HG02981 (cell line): ENCODE results near the gene TNFAIP8.
A peak's percentile ranks its signal among the peaks of the same experiment; 100 is the strongest.

Experiments used
- ATAC-seq: cut with Tn5 transposase; IDR thresholded peaks from one replicate; pipeline ENCODE4 v1.9.1; 2021; ENCODE audit warnings: mild to moderate bottlenecking, moderate library complexity; ENCODE audit not compliant: unreplicated experiment

The TNFAIP8 gene

DNA sequence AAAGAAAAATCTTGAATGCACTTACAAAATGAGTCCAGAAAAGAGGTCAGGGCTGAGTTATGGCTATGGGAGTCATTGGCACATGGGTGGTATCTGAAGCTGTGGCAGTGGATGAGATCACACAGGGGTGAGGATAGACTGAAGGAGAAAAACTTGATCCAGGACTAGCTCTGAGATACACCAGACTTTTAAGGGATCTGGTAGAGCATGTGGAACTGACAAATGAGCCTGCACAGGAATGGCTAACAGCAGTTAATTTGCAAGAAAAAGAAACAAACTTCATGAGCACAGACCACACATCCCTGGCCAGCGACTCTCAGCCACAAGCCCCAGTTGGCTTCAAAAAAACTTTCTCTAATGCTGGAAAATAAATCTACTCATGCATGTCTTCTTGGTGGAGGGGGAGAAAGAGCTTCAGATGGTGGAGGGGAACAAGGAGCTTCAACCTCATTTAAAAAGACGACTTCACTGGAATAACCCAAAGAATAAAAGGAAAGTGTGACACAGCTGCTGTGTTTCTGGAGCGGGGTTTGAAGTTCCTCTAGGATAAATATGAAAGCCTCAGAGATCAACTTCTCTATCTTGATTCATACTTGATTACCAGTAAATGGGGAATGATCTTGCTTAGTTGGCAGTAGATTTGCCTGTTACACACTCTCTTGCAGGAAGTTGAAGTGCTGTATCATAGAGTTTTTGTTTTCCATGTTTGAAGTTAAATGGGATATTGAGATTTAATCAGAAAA is 33.6 kb downstream of the TNFAIP8 start:
- ATAC-seq = no peak

DNA sequence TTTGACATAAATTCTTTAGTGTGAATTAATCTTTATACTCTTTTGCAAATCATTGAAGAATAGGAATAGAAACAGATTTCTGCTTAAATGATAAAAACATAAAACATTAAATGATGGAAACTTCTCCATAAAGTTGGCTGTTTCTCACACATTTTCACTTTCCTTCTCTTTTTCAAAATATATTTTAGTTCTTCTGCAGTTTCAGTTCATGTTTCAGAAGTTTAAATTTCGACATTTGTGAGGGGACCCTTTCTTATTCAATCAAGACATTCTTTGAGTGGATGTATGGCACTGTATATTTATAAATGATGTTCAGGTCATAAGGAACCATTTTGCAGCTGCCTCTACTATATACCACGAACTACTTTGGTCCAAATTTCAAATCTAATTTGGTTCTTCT is 34.6 kb downstream of the TNFAIP8 start:
- ATAC-seq = no peak

DNA sequence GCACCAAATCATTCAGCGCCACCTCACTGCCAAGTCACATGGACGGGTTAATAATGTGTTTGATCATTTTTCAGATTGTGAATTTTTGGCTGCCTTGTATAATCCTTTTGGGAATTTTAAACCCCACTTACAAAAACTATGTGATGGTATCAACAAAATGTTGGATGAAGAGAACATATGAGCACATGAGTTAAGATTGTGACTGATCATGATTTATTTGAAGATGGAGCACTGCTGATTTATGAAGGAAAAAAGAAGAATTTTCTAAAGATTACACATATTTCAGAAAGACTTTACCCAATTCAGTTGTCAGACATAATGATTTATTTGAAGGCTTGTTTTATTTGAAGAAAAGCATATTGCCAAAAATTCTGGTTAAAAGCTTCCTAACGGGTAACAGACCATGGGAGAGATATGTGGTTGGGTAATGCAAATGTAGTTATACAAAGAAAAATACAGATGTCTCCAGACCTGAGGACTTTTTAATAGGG is 37.4 kb downstream of the TNFAIP8 start:
- no peak for ATAC-seq

DNA sequence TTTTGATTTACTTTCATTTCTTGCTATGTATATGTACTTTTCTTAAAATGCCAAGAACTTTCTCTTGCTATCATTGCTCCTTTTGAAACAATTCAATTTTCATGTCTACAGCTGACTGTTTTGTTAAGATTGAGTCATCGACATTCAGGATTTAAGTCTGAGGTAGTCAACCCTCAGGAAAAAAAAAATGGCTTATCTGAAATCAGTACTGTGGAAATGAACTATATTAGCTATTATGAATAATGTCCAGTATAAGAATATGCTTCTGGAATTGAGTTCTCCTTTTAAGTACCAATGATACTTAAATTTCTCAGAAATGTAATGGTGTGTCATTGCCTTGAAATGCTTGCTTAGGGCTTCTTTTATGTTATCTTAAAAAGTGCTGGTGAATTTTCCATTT is 37.9 kb downstream of the TNFAIP8 start:
- no peak for ATAC-seq

DNA sequence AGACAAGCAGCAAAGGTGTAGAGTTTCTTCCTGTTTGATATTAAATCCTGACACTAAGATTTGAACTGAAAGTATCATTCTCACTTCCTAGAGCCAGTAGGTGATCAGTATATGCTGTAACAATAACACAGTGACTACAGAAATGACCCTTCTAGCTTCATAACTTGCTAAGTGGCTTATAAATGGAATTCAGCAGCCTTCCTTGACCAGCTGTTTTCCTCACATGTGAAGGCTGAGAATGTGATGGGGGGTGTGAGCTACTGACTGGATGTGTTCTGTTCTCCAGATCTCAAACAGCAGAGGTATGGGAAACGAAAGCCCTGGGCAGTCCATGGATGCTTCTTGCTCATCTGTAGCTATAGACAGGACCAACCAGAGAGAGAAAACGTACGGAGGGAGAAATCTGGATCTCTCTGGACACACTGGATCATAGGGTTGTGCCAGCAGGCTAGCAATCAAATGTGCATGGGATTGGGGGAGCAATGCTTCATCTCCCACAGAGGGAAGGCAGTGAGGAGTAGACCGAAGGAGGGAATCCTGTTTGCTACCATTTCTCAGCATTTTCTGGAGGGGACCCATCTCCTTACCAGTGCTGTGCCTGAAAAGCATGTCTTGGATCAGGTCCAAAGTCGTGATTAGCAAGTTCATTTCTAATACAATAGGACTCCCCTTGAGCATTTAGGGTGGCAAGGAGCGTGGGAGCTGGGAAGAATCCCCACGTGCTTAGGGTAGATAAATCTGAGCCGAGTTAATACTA is 39.4 kb downstream of the TNFAIP8 start:
- peak; percentile 60 for ATAC-seq

DNA sequence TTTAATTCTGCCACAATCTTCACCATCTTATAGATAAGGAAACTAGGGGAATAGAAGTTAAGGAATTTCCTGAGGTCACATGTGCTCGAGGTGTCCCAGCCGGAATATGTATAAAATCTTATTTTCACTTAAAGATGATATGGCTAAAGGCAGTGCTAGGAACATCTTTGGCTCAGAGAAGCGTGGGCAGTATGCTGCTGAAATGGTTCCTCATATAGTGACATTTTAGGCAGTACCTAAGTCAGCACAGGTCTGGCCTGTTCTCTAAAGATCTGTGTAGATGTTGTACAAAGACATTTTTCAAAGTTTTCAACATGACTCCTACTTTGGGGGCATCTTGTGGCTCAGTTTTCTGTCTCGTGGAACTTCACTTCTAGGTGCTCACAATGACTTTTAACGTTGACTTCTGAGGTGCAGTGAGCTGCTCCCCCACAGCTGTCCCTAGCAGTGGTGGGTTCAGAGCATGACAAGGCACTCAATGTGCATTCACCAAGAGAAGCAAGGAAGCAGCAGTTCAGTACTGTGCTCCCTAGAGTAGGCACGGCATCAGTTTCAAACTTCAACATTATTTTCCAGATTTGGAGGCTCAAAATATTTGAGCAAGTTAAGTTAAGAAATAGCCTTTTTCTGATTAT is 40.3 kb downstream of the TNFAIP8 start:
- ATAC-seq = no peak

DNA sequence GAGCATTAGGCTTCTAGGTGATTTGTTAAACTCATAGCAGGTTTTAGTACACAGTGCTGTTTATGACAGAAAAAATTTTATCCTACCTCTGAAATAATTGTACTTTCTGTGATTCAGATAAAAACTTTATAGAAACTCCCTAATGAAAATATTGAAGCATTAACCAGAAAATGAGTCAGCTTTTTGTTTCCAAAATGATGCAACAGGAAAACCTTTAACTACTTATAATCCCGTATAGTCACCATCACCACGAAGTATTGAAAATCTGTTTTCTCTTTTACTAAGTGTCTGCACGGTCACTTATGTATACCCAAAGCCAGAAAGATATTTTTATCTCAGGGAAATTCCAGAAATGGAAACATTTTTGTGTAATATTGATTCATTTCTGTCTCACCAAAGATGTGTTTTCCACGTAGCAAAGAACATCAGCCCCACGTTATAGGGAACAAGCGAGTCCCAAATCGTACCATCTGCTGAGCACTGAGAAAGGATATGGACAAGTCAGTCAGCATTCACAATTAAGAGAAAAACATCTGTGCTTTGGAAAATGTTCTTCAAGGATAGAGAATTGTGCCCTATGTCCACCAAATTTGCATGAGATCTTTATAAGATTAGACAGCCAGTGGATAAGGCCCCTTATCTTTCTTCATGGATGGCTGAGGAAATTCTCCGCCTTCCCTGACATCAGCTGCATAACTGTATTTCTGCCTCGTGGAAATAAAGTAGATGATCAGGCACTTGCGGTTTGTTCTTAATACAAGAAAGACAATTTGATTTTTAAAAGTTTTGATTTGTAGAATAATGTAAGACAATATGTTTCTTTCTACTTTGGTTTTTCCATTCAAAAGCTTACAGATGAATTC is 41.9 kb downstream of the TNFAIP8 start:
- peak; percentile 49 for ATAC-seq

DNA sequence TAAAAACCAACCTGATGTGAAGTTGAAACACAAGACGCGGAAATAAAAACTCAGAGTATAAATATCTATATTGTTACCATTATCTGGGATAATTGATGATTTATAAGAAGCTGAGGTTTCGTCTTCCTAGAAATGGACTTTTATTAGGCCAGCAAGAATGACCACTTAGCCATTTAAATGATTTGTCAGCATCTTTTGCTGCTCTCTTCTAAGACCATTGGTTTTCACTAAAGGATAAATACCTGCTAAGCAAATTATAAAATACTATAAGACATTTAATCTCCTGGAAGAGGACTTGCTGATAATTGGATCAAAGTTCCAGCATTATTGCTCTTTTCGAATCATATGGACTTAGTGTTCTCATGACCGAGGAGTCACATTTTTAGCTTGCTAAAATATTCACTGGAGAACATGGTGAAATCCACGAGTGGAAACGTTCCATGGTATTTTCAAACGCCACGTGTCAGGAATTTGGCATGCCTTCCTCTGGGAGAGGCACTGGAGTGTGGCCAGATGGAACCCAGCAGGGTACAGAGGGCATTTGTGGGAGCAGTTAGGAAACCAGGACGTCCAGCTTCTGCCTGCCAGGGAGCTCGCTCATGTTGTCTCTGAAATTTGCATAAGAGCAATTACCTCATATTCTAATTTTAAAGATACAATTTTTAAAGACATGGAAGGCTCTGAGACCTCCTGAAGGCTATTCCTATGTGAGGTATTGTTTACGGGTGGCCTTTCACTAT is 43.1 kb downstream of the TNFAIP8 start:
- ATAC-seq = no peak

DNA sequence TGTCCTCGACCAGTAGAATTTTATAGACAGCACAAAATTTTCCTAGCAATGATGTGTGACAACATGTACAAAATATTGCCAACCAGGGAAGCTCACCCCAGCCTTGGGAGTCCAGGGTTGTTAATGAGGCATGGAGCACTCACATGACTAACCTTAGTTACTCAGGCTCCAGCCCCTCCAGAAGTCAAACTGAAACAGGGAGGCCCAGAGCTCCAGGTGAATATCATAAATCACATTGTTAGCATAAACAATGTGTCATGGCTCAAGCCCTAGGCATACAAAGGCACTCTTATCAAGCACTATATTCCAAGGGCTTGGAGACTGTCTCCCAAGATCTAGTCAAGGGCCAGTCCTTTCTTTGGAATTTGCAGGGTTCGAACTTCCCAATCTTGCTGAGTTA is 44.4 kb downstream of the TNFAIP8 start:
- no peak for ATAC-seq

DNA sequence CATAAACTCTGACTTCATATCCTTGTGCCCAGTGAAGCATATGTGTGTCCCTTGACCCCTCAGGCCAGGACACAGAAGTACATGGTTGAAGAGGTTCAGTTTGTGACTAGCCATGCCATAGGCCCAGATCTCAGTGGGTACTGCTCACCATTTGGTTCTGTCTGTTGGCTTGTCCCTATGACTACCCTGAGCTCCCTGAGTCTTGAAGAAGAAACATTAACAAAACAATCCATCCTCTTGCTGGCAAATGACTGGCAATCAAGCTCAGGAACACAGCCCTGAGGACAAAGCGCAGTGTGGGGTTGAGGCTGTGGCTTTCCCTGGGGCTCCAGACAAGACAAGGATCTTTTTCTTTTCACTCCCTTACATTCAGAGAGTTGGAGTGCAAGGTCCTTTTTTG is 46.3 kb downstream of the TNFAIP8 start:
- no peak for ATAC-seq

DNA sequence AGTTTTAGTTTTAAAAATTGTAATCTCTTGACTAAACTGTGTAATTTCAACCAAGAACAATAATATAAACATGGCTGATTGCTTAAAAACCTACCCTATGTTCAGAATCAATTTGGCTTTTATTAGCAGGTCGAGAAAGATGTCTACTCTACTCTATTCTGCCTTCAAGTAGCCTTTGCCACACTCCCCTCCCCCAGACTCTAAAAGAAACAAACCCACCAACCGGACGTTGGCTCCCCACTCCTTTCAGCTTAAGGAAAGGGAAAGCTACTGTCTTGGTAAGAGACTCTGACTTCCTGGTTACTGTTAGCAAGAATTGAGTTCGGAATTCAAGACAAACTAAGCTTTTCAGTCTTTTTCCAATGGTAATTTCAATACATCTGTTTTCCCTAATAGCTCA is 46.7 kb downstream of the TNFAIP8 start:
- ATAC-seq = no peak

DNA sequence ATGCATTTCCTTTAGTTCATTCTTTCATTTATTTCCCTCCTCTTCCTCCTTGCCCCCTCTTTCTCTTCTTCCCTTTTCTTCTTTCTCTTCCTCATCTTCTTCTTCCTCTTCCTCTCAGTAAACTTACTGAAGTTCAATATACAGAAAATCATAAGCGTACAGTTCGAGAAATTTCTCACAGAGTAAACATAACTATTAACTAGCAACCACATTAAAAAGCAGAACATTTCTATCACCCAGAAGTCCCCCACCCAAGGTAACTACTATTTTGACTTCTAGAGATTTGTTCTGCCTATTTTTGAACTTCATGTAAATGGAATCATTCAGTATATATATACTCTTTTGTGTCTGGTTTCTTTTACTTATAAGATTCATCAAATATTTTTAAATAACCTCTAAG is 48.2 kb downstream of the TNFAIP8 start:
- no peak for ATAC-seq

DNA sequence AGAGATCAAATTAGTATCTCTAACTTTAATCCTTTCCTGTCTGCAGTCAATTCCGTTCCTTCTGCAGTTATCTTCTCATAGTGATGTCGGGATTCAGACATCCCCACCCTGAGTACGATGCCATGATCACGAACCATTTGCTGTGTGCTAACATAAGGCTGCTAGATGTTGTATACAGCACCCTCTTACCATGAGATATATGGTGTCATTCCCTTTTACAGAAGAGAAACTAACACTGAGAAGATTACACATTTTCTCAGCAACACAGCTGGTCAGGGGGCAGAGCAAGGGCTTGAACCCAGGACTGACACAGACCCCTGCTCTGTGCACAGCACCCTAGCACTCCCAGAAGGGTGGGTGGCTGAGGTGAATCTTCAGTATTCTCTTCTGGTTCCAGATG is 49.6 kb downstream of the TNFAIP8 start:
- ATAC-seq = no peak

DNA sequence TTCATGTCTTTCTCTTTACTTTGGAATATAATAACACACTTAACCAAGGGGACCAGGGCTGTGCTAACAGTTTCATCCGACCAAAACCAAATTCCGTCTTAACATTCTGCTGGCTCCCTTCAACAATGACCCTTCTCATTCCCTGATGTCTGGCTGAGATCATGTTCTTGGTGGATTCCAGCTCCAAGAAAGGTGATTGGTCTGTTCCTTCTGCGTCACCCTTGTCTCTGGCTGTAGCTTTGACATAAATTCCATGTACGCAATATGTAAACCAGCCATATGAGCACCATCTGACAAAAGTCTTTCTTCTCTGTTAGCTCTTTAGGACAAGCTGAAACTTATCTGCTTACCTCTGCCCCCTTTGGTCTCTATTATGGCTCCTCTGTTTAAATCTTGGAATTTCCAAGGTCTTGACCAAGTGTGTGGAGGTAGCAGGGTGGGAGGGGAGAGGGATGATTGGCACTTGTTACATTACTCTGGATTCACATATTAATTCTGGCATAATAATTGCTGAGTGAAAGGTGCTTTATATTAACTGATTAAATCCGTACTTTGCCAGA is 50.8 kb downstream of the TNFAIP8 start:
- ATAC-seq = no peak

DNA sequence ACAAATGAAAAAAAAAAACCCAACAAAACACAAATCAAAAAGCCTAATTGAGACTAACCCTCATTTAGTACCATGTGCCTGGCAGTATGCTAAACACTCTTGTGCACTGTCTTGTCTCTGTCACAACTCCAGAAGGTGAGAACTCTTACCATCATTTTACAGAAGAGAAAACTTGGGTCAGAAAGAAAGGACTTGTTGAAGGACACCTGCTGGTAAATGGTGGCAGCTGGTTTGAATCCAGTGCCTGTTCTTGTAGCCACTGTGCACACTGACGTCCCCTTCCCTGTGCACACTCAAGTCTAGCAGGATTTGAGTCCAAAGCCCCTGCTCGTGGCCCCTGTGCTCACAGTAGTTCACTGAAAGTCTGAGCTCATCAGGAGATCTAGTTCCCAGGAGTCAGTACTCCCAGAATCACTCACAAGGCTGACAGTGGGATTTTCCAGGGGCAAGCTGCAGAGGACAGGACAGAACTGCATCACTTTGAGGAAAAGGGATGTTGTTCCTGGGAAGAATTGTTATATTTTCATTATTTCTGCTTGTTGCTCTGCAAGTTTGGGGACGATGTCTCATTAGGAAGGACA is 53.5 kb downstream of the TNFAIP8 start:
- peak; percentile 35 for ATAC-seq

DNA sequence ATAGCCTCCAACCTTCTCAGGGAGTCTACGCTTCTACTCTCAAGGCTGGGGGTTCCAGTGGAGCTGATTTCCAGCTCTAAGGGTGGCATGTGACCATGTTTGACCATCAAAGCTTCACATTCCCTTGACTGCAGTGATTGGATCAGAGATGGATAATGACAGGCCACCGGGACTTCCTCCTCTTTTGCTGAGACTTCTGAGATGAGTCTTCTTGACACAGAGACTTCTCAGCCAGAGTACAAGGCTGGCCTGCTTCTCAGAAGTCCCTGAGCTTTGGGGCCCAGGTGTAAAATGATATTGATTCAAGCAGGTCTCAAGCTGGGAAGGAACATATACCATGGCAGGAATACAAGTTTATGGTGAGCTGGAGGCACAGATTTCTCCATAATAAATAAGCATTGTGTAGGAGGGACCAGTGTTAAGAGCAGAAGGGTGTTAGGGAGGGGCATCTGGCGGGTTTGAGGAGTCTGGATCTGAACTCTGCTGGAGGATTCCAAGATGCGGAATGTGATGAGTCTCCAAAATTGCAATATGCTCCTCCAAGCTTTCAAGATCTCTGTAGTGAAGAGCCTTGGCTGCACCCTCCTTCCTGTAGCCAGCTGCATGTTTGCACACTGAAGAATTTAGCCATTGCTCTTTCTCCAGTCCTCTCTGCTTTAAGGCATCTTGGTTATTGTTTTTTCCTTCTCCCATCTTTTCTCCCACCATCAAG is 54.8 kb downstream of the TNFAIP8 start:
- ATAC-seq = peak; percentile 37

DNA sequence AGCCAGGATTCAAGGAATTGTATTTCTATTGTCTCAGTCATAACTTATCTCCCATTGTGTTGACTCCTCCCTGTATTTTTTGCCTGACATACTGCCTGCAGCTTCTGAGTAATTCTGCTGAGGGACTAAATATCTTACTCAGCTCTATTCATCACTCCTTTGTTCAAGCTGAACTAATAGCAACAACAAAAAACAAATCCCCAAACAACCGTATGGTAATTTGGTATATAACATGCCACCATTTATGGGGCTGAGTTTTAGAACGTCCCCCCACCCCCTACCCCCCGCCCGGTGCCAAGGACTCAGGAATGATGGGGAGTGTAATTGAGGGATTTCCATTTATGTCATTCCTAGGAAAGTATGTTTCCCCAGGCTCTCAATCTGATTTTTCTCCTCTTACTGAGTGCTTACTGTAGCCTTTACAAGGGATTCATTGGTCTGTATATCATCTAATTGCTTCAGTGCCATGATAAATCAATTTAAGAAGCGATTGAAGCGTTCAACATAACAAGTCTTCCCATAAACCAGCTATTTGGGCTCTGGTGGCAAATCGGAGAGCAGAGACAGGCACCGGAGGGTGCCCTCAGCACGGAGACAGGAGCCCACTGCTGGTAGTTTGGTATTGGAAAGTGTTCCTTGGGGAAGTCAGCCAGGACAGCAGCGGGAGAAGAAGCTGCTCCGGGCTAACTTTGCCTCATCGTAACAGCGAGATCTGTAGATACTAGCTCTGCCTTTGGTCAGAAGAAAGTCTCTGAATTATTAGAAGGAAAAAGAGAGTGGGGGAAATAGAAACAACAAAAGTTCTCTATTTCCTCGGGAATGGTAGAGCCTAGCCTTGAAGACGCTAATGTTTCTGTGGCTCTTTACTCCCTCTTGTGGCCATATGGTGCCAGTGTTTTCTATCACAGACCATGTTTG is 55.8 kb downstream of the TNFAIP8 start:
- ATAC-seq = peak; percentile 58
